Naive thymus-derived CD4-positive, alpha-beta T cell (primary cell): ENCODE data around the gene MRPL37. TPM values are rescaled to one million over a fixed set of nuclear protein-coding genes. Genes with fewer than 3 reads are reported as not detected.
"Not testable (repeated sequence)": the region's sequence is repeated elsewhere in the genome, so short reads cannot be mapped to it uniquely, and the experiment has no call there.

ENCODE experiments used
- ATAC-seq: fragments of 150-1000 bp; cut with Tn5 transposase; 2 replicates; pipeline ENCODE4 v1.10.0; 2021; ENCODE audit warnings: mild to moderate bottlenecking, moderate library complexity
- CTCF ChIA-PET: fragments of 350-600 bp; sonication (Branson Sonifier 250); formaldehyde crosslinking; loops from one replicate; lab custom pipeline; 2021; ENCODE audit warnings: antibody characterized with exemption; lab: Charles Lee
- POLR2A ChIA-PET: fragments of 350-600 bp; sonication (Branson Sonifier 250); formaldehyde crosslinking; loops from one replicate; lab custom pipeline; 2021; ENCODE audit warnings: antibody characterized with exemption, inconsistent platforms; lab: Charles Lee
- DNase-seq, 9 donors: peaks; one replicate each; pipeline versions ENCODE4 v3.0.0 to v3.0.0-alpha.2; 2020 to 2022; ENCODE audit warnings: mixed read lengths in 1 of 9
- H3K27ac ChIP-seq: one replicate; pipeline ENCODE4 v1.7.0; 2013; ENCODE audit warnings: mild to moderate bottlenecking, low read depth, low read length, moderate library complexity
- H3K27me3 ChIP-seq, 2 donors: one replicate each; pipeline ENCODE4 v1.7.0; 2013; ENCODE audit warnings: low read length in 2 of 2, mild to moderate bottlenecking in 2 of 2, moderate library complexity in 2 of 2; ENCODE audit not compliant: control insufficient read depth in 2 of 2, insufficient read depth in 2 of 2
- H3K36me3 ChIP-seq, 3 experiments: 1 replicate in 2 of 3; 2 replicates in 1 of 3; pipeline ENCODE4 v1.7.0; 2013; ENCODE audit warnings: low read length in 3 of 3, mild to moderate bottlenecking in 3 of 3, moderate library complexity in 1 of 3; ENCODE audit not compliant: insufficient read depth in 3 of 3, control insufficient read depth in 2 of 3
- H3K4me1 ChIP-seq, 2 donors: one replicate each; pipeline ENCODE4 v1.7.0; 2013; ENCODE audit warnings: low read length in 2 of 2, mild to moderate bottlenecking in 2 of 2, moderate library complexity in 1 of 2; ENCODE audit not compliant: control insufficient read depth in 2 of 2, insufficient read depth in 2 of 2
- H3K4me3 ChIP-seq: 2 replicates; pipeline ENCODE4 v1.7.0; 2013; ENCODE audit warnings: mild to moderate bottlenecking, low read length
- H3K9me3 ChIP-seq, 3 experiments: 1 replicate in 2 of 3; 2 replicates in 1 of 3; pipeline ENCODE4 v1.7.0; 2013; ENCODE audit warnings: low read length in 3 of 3; ENCODE audit not compliant: control insufficient read depth in 2 of 3
- H3K27ac Mint-ChIP-seq, 9 donors: one replicate each; pipeline ENCODE4 v1.8.0; 2020 to 2022; ENCODE audit warnings: mixed read lengths in 9 of 9, mild to moderate bottlenecking in 8 of 9, moderate library complexity in 5 of 9, inconsistent platforms in 2 of 9
- H3K27me3 Mint-ChIP-seq, 5 donors: one replicate each; pipeline ENCODE4 v1.8.0; 2021 to 2022; ENCODE audit warnings: mixed read lengths in 5 of 5, mild to moderate bottlenecking in 1 of 5
- H3K36me3 Mint-ChIP-seq, 5 donors: one replicate each; pipeline ENCODE4 v1.8.0; 2020 to 2022; ENCODE audit warnings: mixed read lengths in 5 of 5, mild to moderate bottlenecking in 3 of 5, inconsistent platforms in 1 of 5
- H3K4me1 Mint-ChIP-seq, 7 donors: one replicate each; pipeline ENCODE4 v1.8.0; 2020 to 2022; ENCODE audit warnings: mixed read lengths in 7 of 7, mild to moderate bottlenecking in 3 of 7, inconsistent platforms in 1 of 7
- H3K4me3 Mint-ChIP-seq, 10 donors: one replicate each; pipeline ENCODE4 v1.8.0; 2020 to 2022; ENCODE audit warnings: mild to moderate bottlenecking in 10 of 10, mixed read lengths in 10 of 10, moderate library complexity in 6 of 10, inconsistent platforms in 2 of 10
- H3K9me3 Mint-ChIP-seq, 11 donors: one replicate each; pipeline ENCODE4 v1.8.0; 2020 to 2022; ENCODE audit warnings: mixed read lengths in 11 of 11, mild to moderate bottlenecking in 4 of 11, inconsistent platforms in 1 of 11, moderate library complexity in 1 of 11
- intact Hi-C, 2 donors: fragments of 100-400 bp; cut with micrococcal nuclease; formaldehyde crosslinking; loops; one replicate each; pipeline ENCODE4 v1.15.1; 2023
- polyA plus RNA-seq, 2 donors: library from polyadenylated mRNA; unstranded; fragments of 300-500 nt; fragmentation: Illumina TruSeq; gene quantifications; one replicate each; pipeline ENCODE4 v1.2.3, GENCODE V29; 2021
- total RNA-seq, 6 experiments: library from RNA in 5 of 6; stranded (reverse) in 5 of 6; gene quantifications; 1 replicate in 5 of 6; 2 replicates in 1 of 6; pipeline ENCODE4 v1.2.3 and lab custom pipeline; 2021 to 2026

MRPL37 gene
- total and polyA plus RNA-seq, 7 experiments from 2014 or later, result 25.4 to 86.7 (median 36.6) TPM

- H3K4me1 Mint-ChIP-seq, result peaks cover 5 to 24% (median 14%) of the 10 kb centered on the region in 7 donors
- Histone ChIP-seq H3K9me3 (no peaks in the 10 kb centered on the region), H3K27ac (no peak overlapping the region), H3K4me3 (no peak overlapping the region), H3K4me1 (peaks cover 0 to 5% of the 10 kb centered on the region in 2 donors), H3K36me3 (peaks cover 0 to 26% (median 0%) of the 10 kb centered on the region in 3 experiments), H3K27me3 (no peaks in the 10 kb centered on the region)
- H3K27ac Mint-ChIP-seq, result peak overlapping the region in 3 of 9 donors; percentile 13 to 38 (median 34)
- intact Hi-C loops, result no loop called here
- ChIA-PET CTCF (interaction anchor here (1.4 kb wide), 1 partner anchor 180 kb away, joined by 4 read pairs; no protein-coding TSS in a partner anchor), POLR2A (no interaction called here)
- peak; percentile 72 for ATAC-seq
- no peak overlapping the region for H3K4me3 Mint-ChIP-seq
- no peak for DNase-seq
- H3K27me3 Mint-ChIP-seq, result no peaks in the 10 kb centered on the region
- H3K9me3 Mint-ChIP-seq, result no peaks in the 10 kb centered on the region
- H3K36me3 Mint-ChIP-seq, result peaks cover 4 to 12% (median 9%) of the 10 kb centered on the region in 5 donors
Measured at GRCh38 chr1:54227091-54227602, 27.2 kb downstream of the MRPL37 start.

- DNase-seq (no peak), ATAC-seq (no peak)
- Histone ChIP-seq H3K4me3 (no peak overlapping the region), H3K27me3 (no peaks in the 10 kb centered on the region), H3K9me3 (no peaks in the 10 kb centered on the region), H3K36me3 (peaks cover 0 to 26% (median 0%) of the 10 kb centered on the region in 3 experiments), H3K27ac (no peak overlapping the region), H3K4me1 (peaks cover 0 to 5% of the 10 kb centered on the region in 2 donors)
- H3K4me1 Mint-ChIP-seq, result peaks cover 0 to 24% (median 13%) of the 10 kb centered on the region in 7 donors
- H3K9me3 Mint-ChIP-seq, result no peaks in the 10 kb centered on the region
- no peaks in the 10 kb centered on the region for H3K27me3 Mint-ChIP-seq
- intact Hi-C loops, result no loop called here
- H3K27ac Mint-ChIP-seq, result peak overlapping the region in 7 of 9 donors; percentile 10 to 80 (median 38)
- H3K36me3 Mint-ChIP-seq, result peaks cover 4 to 12% (median 9%) of the 10 kb centered on the region in 5 donors
- ChIA-PET POLR2A (no interaction called here), CTCF (interaction anchor here (0.8 to 1.4 kb wide), 2 partner anchors 8 to 179 kb away, joined by 3 to 4 read pairs; no protein-coding TSS in a partner anchor)
- no peak overlapping the region for H3K4me3 Mint-ChIP-seq
Measured at GRCh38 chr1:54227891-54228310, 27.9 kb downstream of the MRPL37 start.

GRCh38 chr1:54228638-54229079 is 28.7 kb downstream of the MRPL37 start:
- ChIA-PET POLR2A (no interaction called here), CTCF (interaction anchor here (0.8 to 1.4 kb wide), 2 partner anchors 9 to 179 kb away, joined by 3 to 4 read pairs; no protein-coding TSS in a partner anchor)
- H3K4me3 ChIP-seq, result no peak overlapping the region
- no peaks in the 10 kb centered on the region for H3K9me3 ChIP-seq
- no peak for ATAC-seq
- Mint-ChIP-seq H3K9me3 (no peaks in the 10 kb centered on the region), H3K36me3 (peaks cover 4 to 12% (median 9%) of the 10 kb centered on the region in 5 donors), H3K27ac (peak overlapping the region in 1 of 9 donors; percentile 33), H3K4me1 (peaks cover 0 to 24% (median 13%) of the 10 kb centered on the region in 7 donors), H3K27me3 (no peaks in the 10 kb centered on the region), H3K4me3 (no peak overlapping the region)
- H3K27me3 ChIP-seq, result no peaks in the 10 kb centered on the region
- intact Hi-C loops, result no loop called here
- no peak for DNase-seq
- H3K36me3 ChIP-seq, result peaks cover 0 to 26% (median 0%) of the 10 kb centered on the region in 3 experiments
- H3K4me1 ChIP-seq, result peaks cover 0 to 5% of the 10 kb centered on the region in 2 donors
- no peak overlapping the region for H3K27ac ChIP-seq

GRCh38 chr1:54229281-54229891 is 29.4 kb downstream of the MRPL37 start:
- Mint-ChIP-seq H3K9me3 (peaks cover 0 to 1% (median 0%) of the 10 kb centered on the region in 11 donors), H3K27ac (peak overlapping the region in 6 of 9 donors; percentile 19 to 84 (median 59)), H3K36me3 (peaks cover 4 to 14% (median 11%) of the 10 kb centered on the region in 5 donors), H3K4me1 (peaks cover 0 to 24% (median 11%) of the 10 kb centered on the region in 7 donors), H3K4me3 (peak overlapping the region in 1 of 10 donors; percentile 73), H3K27me3 (no peaks in the 10 kb centered on the region)
- Histone ChIP-seq H3K4me3 (no peak overlapping the region), H3K27ac (no peak overlapping the region), H3K9me3 (no peaks in the 10 kb centered on the region), H3K36me3 (peaks cover 0 to 26% (median 0%) of the 10 kb centered on the region in 3 experiments), H3K27me3 (no peaks in the 10 kb centered on the region), H3K4me1 (peaks cover 0 to 5% of the 10 kb centered on the region in 2 donors)
- intact Hi-C loops, result no loop called here
- CTCF ChIA-PET, result interaction anchor here (0.6 kb wide), 1 partner anchor 450 kb away, joined by 3 read pairs; no protein-coding TSS in a partner anchor
- ATAC-seq (peak; percentile 39), DNase-seq (peak in 1 of 9 donors; percentile 54)
- POLR2A ChIA-PET, result no interaction called here

- ATAC-seq, result peak; percentile 53
Measured at GRCh38 chr1:54230507-54231339, 30.8 kb downstream of the MRPL37 start.

GRCh38 chr1:54233196-54233595 is 33.2 kb downstream of the MRPL37 start:
- POLR2A ChIA-PET, ATAC-seq, H3K9me3 Mint-ChIP-seq, H3K27me3 ChIP-seq, H3K27ac Mint-ChIP-seq, intact Hi-C loops, H3K4me3 Mint-ChIP-seq, H3K9me3 ChIP-seq, H3K4me1 ChIP-seq, H3K4me3 ChIP-seq, DNase-seq, H3K27me3 Mint-ChIP-seq, H3K27ac ChIP-seq, CTCF ChIA-PET: not testable (repeated sequence)
- Mint-ChIP-seq H3K4me1 (peaks cover 0 to 25% (median 6%) of the 10 kb centered on the region in 7 donors), H3K36me3 (peaks cover 12 to 32% (median 25%) of the 10 kb centered on the region in 5 donors)
- peaks cover 0 to 37% (median under 1%) of the 10 kb centered on the region in 3 experiments for H3K36me3 ChIP-seq

More at GRCh38 chr1:54230507-54231339, 30.8 kb downstream of the MRPL37 start:
- H3K27ac Mint-ChIP-seq, result peak overlapping the region in 7 of 9 donors; percentile 28 to 81 (median 70)
- peaks cover 0 to 24% (median 6%) of the 10 kb centered on the region in 7 donors for H3K4me1 Mint-ChIP-seq
- Histone ChIP-seq H3K4me1 (peaks cover 0 to 5% of the 10 kb centered on the region in 2 donors), H3K9me3 (no peaks in the 10 kb centered on the region), H3K4me3 (no peak overlapping the region), H3K36me3 (peaks cover 0 to 26% (median 0%) of the 10 kb centered on the region in 3 experiments), H3K27me3 (no peaks in the 10 kb centered on the region), H3K27ac (no peak overlapping the region)
- DNase-seq, result peak in 1 of 9 donors; percentile 63
- H3K36me3 Mint-ChIP-seq, result peaks cover 4 to 16% (median 13%) of the 10 kb centered on the region in 5 donors
- intact Hi-C loops, result no loop called here
- H3K4me3 Mint-ChIP-seq, result peak overlapping the region in 1 of 10 donors; percentile 46
- no peaks in the 10 kb centered on the region for H3K27me3 Mint-ChIP-seq
- ChIA-PET POLR2A (no interaction called here), CTCF (no interaction called here)
- H3K9me3 Mint-ChIP-seq, result peaks cover 0 to 6% (median 0%) of the 10 kb centered on the region in 11 donors
